SK-N-SH (cell line): Measurements from ENCODE around the gene TEX22. TPM values are rescaled to one million over a fixed set of nuclear protein-coding genes. Genes with fewer than 3 reads are reported as not detected.

ENCODE experiments used
- CTCF ChIA-PET: fragments of 300-600, 350-600 bp; formaldehyde crosslinking; extraction: SDS; loops from one replicate; lab custom pipeline; 2021; lab: Yijun Ruan, JAX
- POLR2A ChIA-PET: fragments of 350-600 bp; sonication (Branson Sonifier 250); formaldehyde crosslinking; extraction: SDS; loops from one replicate; lab custom pipeline; 2020; ENCODE audit warnings: antibody characterized with exemption, inconsistent platforms; lab: Yijun Ruan, JAX
- DNase-seq: peaks from one replicate; pipeline ENCODE4 v3.0.0; 2012
- H2AFZ ChIP-seq: fragments of 200-600 bp; sonication (generic); 2 replicates; pipeline ENCODE4 v1.8.1; 2016; ENCODE audit warnings: antibody characterized with exemption, mild to moderate bottlenecking, low read depth
- H3F3A ChIP-seq: fragments of 200-600 bp; sonication (generic); replicated peaks from 2 replicates; pipeline ENCODE3; 2016; ENCODE audit warnings: antibody characterized with exemption, mild to moderate bottlenecking; ENCODE audit not compliant: insufficient read depth
- H3K27ac ChIP-seq, 2 experiments: fragments of 200-500 bp in 1 of 2; fragments of 200-600 bp in 1 of 2; sonication (Bioruptor generic) in 1 of 2; sonication (generic), shearing (Covaris generic) in 1 of 2; 2 replicates each; pipeline versions ENCODE4 v1.5.1 to v1.6.1; 2014 to 2016; ENCODE audit warnings: low read depth in 2 of 2, inconsistent platforms in 1 of 2, low read length in 1 of 2, mild to moderate bottlenecking in 1 of 2, mixed read lengths in 1 of 2
- H3K27me3 ChIP-seq: fragments of 200-600 bp; sonication (generic), shearing (Covaris generic); 2 replicates; pipeline ENCODE4 v1.6.1; 2016; ENCODE audit warnings: mixed run types; ENCODE audit not compliant: insufficient read depth
- H3K36me3 ChIP-seq, 2 experiments: fragments of 200-500 bp in 1 of 2; fragments of 200-600 bp in 1 of 2; sonication (Bioruptor generic) in 1 of 2; sonication (generic) in 1 of 2; replicated peaks in 1 of 2; 2 replicates each; pipeline versions ENCODE3 to v1.5.1; 2014 to 2016; ENCODE audit warnings: low read length in 1 of 2, mild to moderate bottlenecking in 1 of 2; ENCODE audit not compliant: insufficient read depth in 2 of 2, control insufficient read depth in 1 of 2
- H3K4me1 ChIP-seq, 2 experiments: fragments of 200-500 bp in 1 of 2; fragments of 200-600 bp in 1 of 2; sonication (Bioruptor generic) in 1 of 2; sonication (generic), shearing (Covaris generic) in 1 of 2; 2 replicates each; pipeline versions ENCODE4 v1.5.1 to v1.6.1; 2014 to 2016; ENCODE audit warnings: low read depth in 1 of 2, low read length in 1 of 2, mixed run types in 1 of 2; ENCODE audit not compliant: insufficient read depth in 2 of 2, control insufficient read depth in 1 of 2
- H3K4me2 ChIP-seq: fragments of 200-600 bp; sonication (generic), shearing (Covaris generic); 2 replicates; pipeline ENCODE4 v1.6.1; 2017; ENCODE audit warnings: mixed run types
- H3K4me3 ChIP-seq, 2 experiments: fragments of 200-500 bp in 1 of 2; fragments of 200-600 bp in 1 of 2; sonication (Bioruptor generic) in 1 of 2; sonication (generic), shearing (Covaris generic) in 1 of 2; 2 replicates each; pipeline versions ENCODE4 v1.5.1 to v1.8.1; 2014 to 2016; ENCODE audit warnings: low read depth in 2 of 2, inconsistent platforms in 1 of 2, low read length in 1 of 2, mild to moderate bottlenecking in 1 of 2, mixed read lengths in 1 of 2, moderate library complexity in 1 of 2
- H3K79me2 ChIP-seq: fragments of 200-600 bp; sonication (generic); 2 replicates; pipeline ENCODE4 v1.8.1; 2017; ENCODE audit warnings: mild to moderate bottlenecking; ENCODE audit not compliant: insufficient read depth
- H3K9ac ChIP-seq: fragments of 200-600 bp; sonication (generic); 2 replicates; pipeline ENCODE4 v1.6.1; 2017; ENCODE audit warnings: mixed run types
- H3K9me2 ChIP-seq: fragments of 200-600 bp; sonication (generic); 2 replicates; pipeline ENCODE4 v1.6.1; 2017; ENCODE audit warnings: mixed run types
- H3K9me3 ChIP-seq: fragments of 200-600 bp; sonication (generic); 2 replicates; pipeline ENCODE4 v1.6.1; 2017; ENCODE audit warnings: mixed run types, mild to moderate bottlenecking, moderate library complexity
- H4K20me1 ChIP-seq: fragments of 200-600 bp; sonication (generic); 2 replicates; pipeline ENCODE4 v1.6.1; 2017; ENCODE audit warnings: mild to moderate bottlenecking, mixed run types; ENCODE audit not compliant: insufficient read depth
- CHD2 ChIP-seq: fragments of 150-350 bp; IDR thresholded peaks from 2 replicates; pipeline ENCODE4 v1.6.1; 2018; ENCODE audit warnings: low read length; ENCODE audit not compliant: partially characterized antibody
- ELF1 ChIP-seq: IDR thresholded peaks from 2 replicates; pipeline ENCODE4 v1.4.0; 2012
- FOSL2 ChIP-seq: IDR thresholded peaks from 2 replicates; pipeline ENCODE4 v1.4.0; 2012; ENCODE audit warnings: low read depth, mild to moderate bottlenecking, moderate library complexity, borderline replicate concordance
- FOXJ3 ChIP-seq: sonication (generic); formaldehyde crosslinking; IDR thresholded peaks from 2 replicates; pipeline ENCODE4 v1.5.1; 2020; ENCODE audit warnings: mild to moderate bottlenecking, missing genetic modification reagents
- FOXM1 ChIP-seq: IDR thresholded peaks from 2 replicates; pipeline ENCODE4 v1.4.0; 2012; ENCODE audit warnings: low read depth, mild to moderate bottlenecking
- IRF3 ChIP-seq: fragments of 150-350 bp; IDR thresholded peaks from 2 replicates; pipeline ENCODE4 v1.6.1; 2016; ENCODE audit warnings: mild to moderate bottlenecking, low read depth, low read length
- JUND ChIP-seq: IDR thresholded peaks from 2 replicates; pipeline ENCODE4 v1.4.0; 2012
- MAX ChIP-seq: IDR thresholded peaks from 2 replicates; pipeline ENCODE4 v1.4.0; 2012; ENCODE audit warnings: low read depth
- MXI1 ChIP-seq: IDR thresholded peaks from 2 replicates; pipeline ENCODE4 v1.6.1; 2012; ENCODE audit warnings: mild to moderate bottlenecking, low read depth, low read length, improper control_type of control experiment
- POLR2AphosphoS5 ChIP-seq: IDR thresholded peaks from 2 replicates; pipeline ENCODE4 v1.6.1; 2012; ENCODE audit warnings: low read depth, low read length
- RAD21 ChIP-seq: IDR thresholded peaks from 2 replicates; pipeline ENCODE4 v1.6.1; 2012; ENCODE audit warnings: mild to moderate bottlenecking, low read length
- RCOR1 ChIP-seq: fragments of 150-350 bp; IDR thresholded peaks from 2 replicates; pipeline ENCODE4 v1.6.1; 2017; ENCODE audit warnings: antibody characterized with exemption, low read length
- REST ChIP-seq: IDR thresholded peaks from 2 replicates; pipeline ENCODE4 v1.6.1; 2012; ENCODE audit warnings: mild to moderate bottlenecking, low read depth, low read length, moderate library complexity
- RFX5 ChIP-seq: IDR thresholded peaks from 2 replicates; pipeline ENCODE4 v1.6.1; 2012; ENCODE audit warnings: mild to moderate bottlenecking, improper control_type of control experiment, low read length
- RXRA ChIP-seq: IDR thresholded peaks from 2 replicates; pipeline ENCODE4 v1.4.0; 2012; ENCODE audit warnings: low read depth, mild to moderate bottlenecking, borderline replicate concordance
- TCF12 ChIP-seq: IDR thresholded peaks from 2 replicates; pipeline ENCODE4 v1.4.0; 2012
- USF1 ChIP-seq: IDR thresholded peaks from 2 replicates; pipeline ENCODE4 v1.4.0; 2012; ENCODE audit warnings: low read depth, borderline replicate concordance
- YY1 ChIP-seq: IDR thresholded peaks from 2 replicates; pipeline ENCODE4 v1.4.0; 2012; ENCODE audit warnings: low read depth, mild to moderate bottlenecking
- WGBS: methylation state at CpG from one replicate; pipeline ENCODE4 v1.1.6; 2017; ENCODE audit warnings: low lambda C conversion rate; 5-methylcytosine and 5-hydroxymethylcytosine counted together
- polyA plus RNA-seq, 3 experiments: library from polyadenylated mRNA; depleted of rRNA; stranded (reverse); fragments of >200 nt; gene quantifications; 2 replicates each; pipeline ENCODE4 v1.2.3, GENCODE V29; 2012
- TF ChIP-seq, protein P1 (sequence below): fragments of 200-600 bp; sonication (generic); IDR thresholded peaks from 2 replicates; pipeline ENCODE4 v1.6.1; 2017; ENCODE audit warnings: antibody characterized with exemption, mild to moderate bottlenecking, moderate library complexity

TEX22 gene
- polyA plus RNA-seq, 1 of the 3 experiments (the other 2 are of a cell fraction) = 0.26 TPM

DNA sequence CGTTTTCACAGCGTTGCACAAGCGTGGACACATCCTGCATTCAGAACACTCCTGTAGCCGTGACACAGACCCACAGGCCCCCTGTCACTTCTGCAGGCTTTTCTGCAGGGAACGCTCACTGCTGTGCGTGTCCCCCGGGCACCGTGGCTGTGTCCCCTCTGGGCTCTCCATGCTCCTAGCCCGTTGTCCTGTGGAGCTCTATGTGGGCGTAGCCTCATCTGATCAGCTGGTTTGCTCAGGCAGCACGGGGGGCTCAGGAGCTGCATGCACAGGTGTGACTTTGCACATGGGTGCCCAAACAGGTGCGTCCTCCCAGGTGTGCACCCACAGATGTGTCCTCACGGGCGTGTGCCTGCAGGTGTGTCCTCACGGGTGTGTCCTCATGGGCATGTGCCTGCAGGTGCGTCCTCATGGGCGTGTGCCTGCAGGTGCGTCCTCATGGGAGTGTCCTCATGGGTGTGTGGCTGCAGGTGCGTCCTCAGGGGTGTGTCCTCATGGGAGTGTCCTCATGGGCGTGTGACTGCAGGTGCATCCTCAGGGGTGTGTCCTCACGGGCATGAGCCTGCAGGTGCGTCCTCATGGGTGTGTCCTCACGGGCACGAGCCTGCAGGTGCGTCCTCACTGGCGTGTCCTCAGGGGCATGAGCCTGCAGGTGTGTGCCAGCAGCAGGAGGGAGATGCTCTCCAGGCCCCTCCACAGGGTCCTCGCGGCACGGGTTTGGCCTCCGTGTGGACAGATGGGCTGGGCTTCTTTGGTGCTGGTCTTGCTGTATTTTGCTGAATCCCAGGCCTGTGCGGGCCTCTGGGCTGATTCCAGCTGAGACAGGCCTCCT lies 38.8 kb downstream of the TEX22 start:
- H4K20me1 ChIP-seq = peaks cover 80% of the 10 kb centered on the region
- H3K9ac ChIP-seq = no peak overlapping the region
- no peak overlapping the region for H3K4me3 ChIP-seq
- ChIA-PET POLR2A (no interaction called here), CTCF (interaction anchor here (0.9 to 3.8 kb wide), 3 partner anchors 11 to 49 kb away, joined by 3 to 18 read pairs (median 14); partner anchors contain the start of gene CRIP1)
- H2AFZ ChIP-seq = no peak overlapping the region
- DNase-seq = no peak
- H3K4me2 ChIP-seq = no peak overlapping the region
- H3K9me2 ChIP-seq = no peaks in the 10 kb centered on the region
- H3K27me3 ChIP-seq = no peaks in the 10 kb centered on the region
- no peak for TF ChIP-seq IRF3
- no peak for TF ChIP-seq TCF12
- TF ChIP-seq, protein P1, sequence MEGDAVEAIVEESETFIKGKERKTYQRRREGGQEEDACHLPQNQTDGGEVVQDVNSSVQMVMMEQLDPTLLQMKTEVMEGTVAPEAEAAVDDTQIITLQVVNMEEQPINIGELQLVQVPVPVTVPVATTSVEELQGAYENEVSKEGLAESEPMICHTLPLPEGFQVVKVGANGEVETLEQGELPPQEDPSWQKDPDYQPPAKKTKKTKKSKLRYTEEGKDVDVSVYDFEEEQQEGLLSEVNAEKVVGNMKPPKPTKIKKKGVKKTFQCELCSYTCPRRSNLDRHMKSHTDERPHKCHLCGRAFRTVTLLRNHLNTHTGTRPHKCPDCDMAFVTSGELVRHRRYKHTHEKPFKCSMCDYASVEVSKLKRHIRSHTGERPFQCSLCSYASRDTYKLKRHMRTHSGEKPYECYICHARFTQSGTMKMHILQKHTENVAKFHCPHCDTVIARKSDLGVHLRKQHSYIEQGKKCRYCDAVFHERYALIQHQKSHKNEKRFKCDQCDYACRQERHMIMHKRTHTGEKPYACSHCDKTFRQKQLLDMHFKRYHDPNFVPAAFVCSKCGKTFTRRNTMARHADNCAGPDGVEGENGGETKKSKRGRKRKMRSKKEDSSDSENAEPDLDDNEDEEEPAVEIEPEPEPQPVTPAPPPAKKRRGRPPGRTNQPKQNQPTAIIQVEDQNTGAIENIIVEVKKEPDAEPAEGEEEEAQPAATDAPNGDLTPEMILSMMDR = no peak
- TF ChIP-seq YY1 = no peak
- TF ChIP-seq FOXM1 = no peak
- no peak for TF ChIP-seq REST
- TF ChIP-seq CHD2 = no peak
- TF ChIP-seq FOSL2 = no peak
- TF ChIP-seq RXRA = no peak
- no peak for TF ChIP-seq FOXJ3 (CRISPR knock-in tag)
- TF ChIP-seq MXI1 = no peak
- no peak for TF ChIP-seq USF1
- no peak for TF ChIP-seq POLR2AphosphoS5
- no peak for TF ChIP-seq MAX
- TF ChIP-seq RCOR1 = no peak
- TF ChIP-seq RAD21 = no peak
- TF ChIP-seq RFX5 = no peak
- TF ChIP-seq JUND = no peak
- TF ChIP-seq ELF1 = no peak
- H3K9me3 ChIP-seq = no peaks in the 10 kb centered on the region
- peaks cover 5 to 20% of the 10 kb centered on the region in 2 experiments for H3K36me3 ChIP-seq
- WGBS = 96% methylated on average over 13 of the region's 31 CpGs
- peaks cover 0 to 8% of the 10 kb centered on the region in 2 experiments; a peak in 1 of 4 replicates for H3K4me1 ChIP-seq
- H3K79me2 ChIP-seq = peaks cover 81% of the 10 kb centered on the region
- H3F3A ChIP-seq = peaks cover 3% of the 10 kb centered on the region
- no peak overlapping the region; a peak in 1 of 4 replicates for H3K27ac ChIP-seq
